HepG2 (cell line): ENCODE results near the gene FRMD4A. TPM values are rescaled to one million over a fixed set of nuclear protein-coding genes. Genes with fewer than 3 reads are reported as not detected.

Source experiments
- ATAC-seq: fragments of 200-7000 bp; cut with Tn5 transposase; 3 replicates; pipeline ENCODE4 v1.9.1; 2020; ENCODE audit warnings: mild to moderate bottlenecking, moderate library complexity
- BruUV-seq: library from RNA; stranded (reverse); fragments of 400-500 nt; replicated peaks from 2 replicates; lab custom pipeline; 2021; lab: Mats Ljungman, UMichigan
- CTCF ChIA-PET: fragments of 300-600 bp; formaldehyde crosslinking; extraction: SDS; loops from one replicate; lab custom pipeline; 2021; ENCODE audit warnings: low total read pairs, inconsistent platforms, low intra/inter-chr PET ratio; lab: Yijun Ruan, JAX
- POLR2A ChIA-PET: fragments of 350-600 bp; sonication (Branson Sonifier 250); formaldehyde crosslinking; loops from one replicate; lab custom pipeline; 2020; ENCODE audit warnings: antibody characterized with exemption, inconsistent platforms; lab: Yijun Ruan, JAX
- DNase-seq: peaks from one replicate; pipeline ENCODE4 v3.0.0-alpha.2; 2015; ENCODE audit warnings: low spot score
- FAIRE-seq: peaks from 3 replicates; lab custom pipeline; 2011; peaks lifted over from hg19 to GRCh38; lab: Jason Lieb, UNC
- H2AFZ ChIP-seq: one replicate; pipeline ENCODE4 v1.6.1; 2011; ENCODE audit warnings: low read length, inconsistent platforms
- H3K27ac ChIP-seq: fragments of 300-600 bp; 3 replicates; pipeline ENCODE4 v1.8.0; 2011; ENCODE audit warnings: mixed run types, mild to moderate bottlenecking, mixed read lengths, low read length, inconsistent platforms; ENCODE audit not compliant: insufficient read depth; ENCODE audit errors: extremely low read length
- H3K27me3 ChIP-seq, 2 experiments: fragments of 200-600 bp in 1 of 2; 2 replicates in 1 of 2; 3 replicates in 1 of 2; pipeline versions ENCODE4 v1.6.0 to v1.8.0; 2011; ENCODE audit warnings: low read length in 2 of 2, mild to moderate bottlenecking in 2 of 2, moderate library complexity in 2 of 2, inconsistent platforms in 1 of 2; ENCODE audit not compliant: insufficient read depth in 2 of 2, control insufficient read depth in 1 of 2
- H3K36me3 ChIP-seq, 2 experiments: fragments of 200-600 bp in 1 of 2; replicated peaks in 1 of 2; 2 replicates in 1 of 2; 3 replicates in 1 of 2; pipeline versions ENCODE4 v1.5.1 to v1.8.0; 2011; ENCODE audit warnings: low read length in 2 of 2, inconsistent platforms in 1 of 2; ENCODE audit not compliant: insufficient read depth in 2 of 2, control insufficient read depth in 1 of 2
- H3K4me1 ChIP-seq: 2 replicates; pipeline ENCODE4 v1.5.1; 2012; ENCODE audit warnings: low read length, inconsistent platforms; ENCODE audit not compliant: insufficient read depth
- H3K4me2 ChIP-seq: 2 replicates; pipeline ENCODE4 v1.6.0; 2011; ENCODE audit warnings: low read depth, low read length, inconsistent platforms
- H3K4me3 ChIP-seq, 3 experiments: fragments of 200-600 bp in 1 of 3; sonication (generic), shearing (Covaris generic) in 1 of 3; replicated peaks in 1 of 3; 2 replicates each; pipeline ENCODE4 v1.5.1; 2011 to 2016; ENCODE audit warnings: low read length in 3 of 3, inconsistent platforms in 2 of 3, low read depth in 2 of 3, mild to moderate bottlenecking in 2 of 3, control low read depth in 1 of 3, mixed read lengths in 1 of 3; ENCODE audit not compliant: insufficient read depth in 1 of 3
- H3K79me2 ChIP-seq: one replicate; pipeline ENCODE4 v1.6.1; 2011; ENCODE audit warnings: low read length, inconsistent platforms; ENCODE audit not compliant: insufficient read depth
- H3K9ac ChIP-seq: 2 replicates; pipeline ENCODE4 v1.6.0; 2011; ENCODE audit warnings: mild to moderate bottlenecking, low read depth, low read length, inconsistent platforms; ENCODE audit not compliant: insufficient read depth
- H3K9me3 ChIP-seq: 2 replicates; pipeline ENCODE4 v1.5.1; 2012; ENCODE audit warnings: mild to moderate bottlenecking, low read length
- H4K20me1 ChIP-seq: 2 replicates; pipeline ENCODE4 v1.6.0; 2011; ENCODE audit warnings: inconsistent platforms, mild to moderate bottlenecking, low read length, moderate library complexity; ENCODE audit not compliant: insufficient read depth
- ATF2 ChIP-seq: sonication (generic); formaldehyde crosslinking; IDR thresholded peaks from 2 replicates; pipeline ENCODE4 v1.4.0; 2020; ENCODE audit warnings: missing genetic modification reagents
- BRD4 ChIP-seq: sonication (generic); formaldehyde crosslinking; IDR thresholded peaks from 2 replicates; pipeline ENCODE4 v1.4.0; 2020; ENCODE audit warnings: missing genetic modification reagents
- EZH2 ChIP-seq: conservative IDR thresholded peaks from 2 replicates; pipeline ENCODE4 v1.6.1; 2012; ENCODE audit warnings: mild to moderate bottlenecking, low read depth, low read length, moderate library complexity
- FOXA1 ChIP-seq, 2 experiments: fragments of 450-650 bp in 1 of 2; sonication (generic) in 1 of 2; formaldehyde crosslinking in 1 of 2; IDR thresholded peaks; 2 replicates each; pipeline versions ENCODE4 v1.4.0 to v1.6.1; 2016 to 2020; ENCODE audit warnings: missing genetic modification reagents in 1 of 2
- MED13 ChIP-seq: sonication (generic); formaldehyde crosslinking; IDR thresholded peaks from 2 replicates; pipeline ENCODE4 v1.5.0; 2020; ENCODE audit warnings: missing genetic modification reagents
- NAIF1 ChIP-seq: sonication (generic); formaldehyde crosslinking; IDR thresholded peaks from 2 replicates; pipeline ENCODE4 v1.5.0; 2020; ENCODE audit warnings: mild to moderate bottlenecking, missing genetic modification reagents, borderline replicate concordance
- PBX3 ChIP-seq: sonication (generic); formaldehyde crosslinking; IDR thresholded peaks from 2 replicates; pipeline ENCODE4 v1.8.1; 2023; ENCODE audit warnings: missing genetic modification reagents, inconsistent platforms, borderline replicate concordance
- TAF15 ChIP-seq: fragments of 200-400 bp; formaldehyde crosslinking; IDR thresholded peaks from one replicate; pipeline ENCODE4 v1.6.1; 2018; ENCODE audit warnings: mild to moderate bottlenecking, low read depth, low read length; ENCODE audit not compliant: poor library complexity, severe bottlenecking
- WIZ ChIP-seq: sonication (generic); formaldehyde crosslinking; IDR thresholded peaks from 2 replicates; pipeline ENCODE4 v1.5.1; 2020; ENCODE audit warnings: mild to moderate bottlenecking, missing genetic modification reagents
- ZMYM4 ChIP-seq: sonication (generic); formaldehyde crosslinking; IDR thresholded peaks from 2 replicates; pipeline ENCODE4 v1.8.1; 2023; ENCODE audit warnings: mild to moderate bottlenecking, missing genetic modification reagents
- ZNF12 ChIP-seq: sonication (generic); formaldehyde crosslinking; IDR thresholded peaks from 2 replicates; pipeline ENCODE4 v1.5.0; 2020; ENCODE audit warnings: missing genetic modification reagents
- ZNF75D ChIP-seq: sonication (generic); formaldehyde crosslinking; IDR thresholded peaks from 2 replicates; pipeline ENCODE4 v1.8.1; 2023; ENCODE audit warnings: missing genetic modification reagents, mild to moderate bottlenecking, borderline replicate concordance
- ZNF775 ChIP-seq: sonication (generic); formaldehyde crosslinking; IDR thresholded peaks from 2 replicates; pipeline ENCODE4 v1.4.0; 2020; ENCODE audit warnings: missing genetic modification reagents, mild to moderate bottlenecking, moderate library complexity, borderline replicate concordance
- ZNF788 ChIP-seq: sonication (generic); formaldehyde crosslinking; IDR thresholded peaks from 2 replicates; pipeline ENCODE4 v1.5.0; 2020; ENCODE audit warnings: mild to moderate bottlenecking, missing genetic modification reagents, borderline replicate concordance
- WGBS: methylation state at CpG from one replicate; pipeline ENCODE4 v1.1.6; 2017; ENCODE audit warnings: low lambda C conversion rate; 5-methylcytosine and 5-hydroxymethylcytosine counted together
- in situ Hi-C: cut with HindIII; loops from 2 replicates; pipeline ENCODE4 v1.10.0; 2017; ENCODE audit warnings: low pct_unique_long_range_greater_than_20kb; ENCODE audit not compliant: extremely low pct_ligation_motif_present
- intact Hi-C: fragments of 100-400 bp; cut with micrococcal nuclease; formaldehyde crosslinking; loops from one replicate; pipeline ENCODE4 v1.10.0; 2022; ENCODE audit not compliant: unreplicated experiment
- polyA plus RNA-seq, 8 experiments: library from polyadenylated mRNA; depleted of rRNA in 3 of 8; stranded (reverse) in 7 of 8; unstranded in 1 of 8; fragments of >200 nt; fragmentation: Illumina TruSeq in 4 of 8; extraction: Trizol in 4 of 8; gene quantifications; 2 replicates each; pipeline versions ENCODE4 v1.2.1 to v1.2.3, GENCODE V29; 2011 to 2016; ENCODE audit warnings: low read depth in 4 of 8, missing spikeins in 1 of 8, mixed read lengths in 1 of 8; ENCODE audit not compliant: insufficient read depth in 1 of 8
- total RNA-seq, 5 experiments: library from RNA; depleted of rRNA; stranded (reverse); fragments of >200 nt; fragmentation: Illumina TruSeq; extraction: Trizol; gene quantifications; 2 replicates each; pipeline ENCODE4 v1.2.3, GENCODE V29; 2016; ENCODE audit warnings: low read depth in 1 of 5

Gene FRMD4A
- total and polyA plus RNA-seq, 2 of the 13 experiments (the other 11 are each of a cell fraction or from before 2014, with no cell fraction given): 0.09 to 0.26 TPM

- H3K9ac ChIP-seq: no peak overlapping the region
- WGBS: 25% methylated on average over 3 of the region's 3 CpGs
- no peaks in the 10 kb centered on the region for H3K4me1 ChIP-seq
- no peaks in the 10 kb centered on the region for H3K9me3 ChIP-seq
- TF ChIP-seq ZNF75D (no peak), ZNF788 (CRISPR knock-in tag) (no peak), TAF15 (no peak), ZNF775 (CRISPR knock-in tag) (no peak), MED13 (CRISPR knock-in tag) (no peak), ATF2 (CRISPR knock-in tag) (no peak), BRD4 (CRISPR knock-in tag) (no peak)
- ChIA-PET POLR2A (no interaction called here), CTCF (no interaction called here)
- no TSS peak for BruUV-seq
- no peaks in the 10 kb centered on the region for H3K36me3 ChIP-seq
- H3K79me2 ChIP-seq: no peaks in the 10 kb centered on the region
- H4K20me1 ChIP-seq: no peaks in the 10 kb centered on the region
- H3K4me2 ChIP-seq: no peak overlapping the region
- H3K27me3 ChIP-seq: peaks cover 0 to 1% of the 10 kb centered on the region in 2 experiments; a peak in 4 of 5 replicates
- no peak for FAIRE-seq
- no peak overlapping the region for H3K4me3 ChIP-seq
- no peak for DNase-seq
- intact Hi-C loops (no loop called here), in situ Hi-C loops (no loop called here)
- no peak for ATAC-seq
- H2AFZ ChIP-seq: no peak overlapping the region
- no peak overlapping the region for H3K27ac ChIP-seq
Measured at GRCh38 chr10:13949844-13950542, 380.7 kb downstream of the FRMD4A start.

GRCh38 chr10:13946209-13946460, 384.6 kb downstream of the FRMD4A start:
- WGBS: 30% methylated on average over 4 of the region's 5 CpGs
- TF ChIP-seq EZH2 (no peak), ZMYM4 (CRISPR knock-in tag) (no peak), PBX3 (no peak), FOXA1 (IDR thresholded peaks at IDR 0.05) (no peak), FOXA1 (CRISPR knock-in tag; IDR thresholded peaks at IDR 0.05) (no peak), NAIF1 (no peak), WIZ (CRISPR knock-in tag) (no peak), ZNF12 (CRISPR knock-in tag) (no peak)
- ATAC-seq: no peak
- intact Hi-C loops (no loop called here), in situ Hi-C loops (no loop called here)
- BruUV-seq: no TSS peak
- CTCF ChIA-PET: no interaction called here
- Histone ChIP-seq H3K27me3 (peaks cover 0 to 6% of the 10 kb centered on the region in 2 experiments; a peak in 3 of 5 replicates), H3K4me2 (no peak overlapping the region), H3K9me3 (no peaks in the 10 kb centered on the region), H3K9ac (no peak overlapping the region), H4K20me1 (no peaks in the 10 kb centered on the region), H3K79me2 (no peaks in the 10 kb centered on the region), H3K4me1 (no peaks in the 10 kb centered on the region), H3K36me3 (no peaks in the 10 kb centered on the region), H3K4me3 (no peak overlapping the region), H2AFZ (no peak overlapping the region), H3K27ac (no peak overlapping the region)
- no peak for DNase-seq
- POLR2A ChIA-PET: no interaction called here
- FAIRE-seq: no peak
